PFSK-1 (cell line): ENCODE data around the gene HOXB7.

Experiments
- FOXP2 ChIP-seq: optimal IDR thresholded peaks from 2 replicates; pipeline ENCODE3; 2011; ENCODE audit warnings: borderline replicate concordance, control low read depth, inconsistent platforms; ENCODE audit not compliant: insufficient read depth; ENCODE audit errors: extremely low read length, extremely low read depth
- POLR2AphosphoS5 ChIP-seq: IDR thresholded peaks from 2 replicates; pipeline ENCODE4 v1.6.1; 2012; ENCODE audit warnings: low read depth, mild to moderate bottlenecking, control low read depth, low read length, moderate library complexity
- REST ChIP-seq, 2 experiments: IDR thresholded peaks; 2 replicates each; pipeline versions ENCODE4 v1.6.1 to v1.8.0; 2011 to 2012; ENCODE audit warnings: low read depth in 2 of 2, low read length in 2 of 2, control low read depth in 1 of 2, inconsistent platforms in 1 of 2, mild to moderate bottlenecking in 1 of 2, moderate library complexity in 1 of 2; ENCODE audit not compliant: insufficient read depth in 1 of 2
- SIN3A ChIP-seq: IDR thresholded peaks from 2 replicates; pipeline ENCODE4 v1.6.1; 2012; ENCODE audit warnings: mild to moderate bottlenecking, low read length, moderate library complexity, borderline replicate concordance; ENCODE audit not compliant: insufficient read depth
- TAF1 ChIP-seq: IDR thresholded peaks from 2 replicates; pipeline ENCODE4 v1.6.1; 2012; ENCODE audit warnings: low read length, control low read depth, borderline replicate concordance; ENCODE audit not compliant: insufficient read depth

The HOXB7 gene

DNA sequence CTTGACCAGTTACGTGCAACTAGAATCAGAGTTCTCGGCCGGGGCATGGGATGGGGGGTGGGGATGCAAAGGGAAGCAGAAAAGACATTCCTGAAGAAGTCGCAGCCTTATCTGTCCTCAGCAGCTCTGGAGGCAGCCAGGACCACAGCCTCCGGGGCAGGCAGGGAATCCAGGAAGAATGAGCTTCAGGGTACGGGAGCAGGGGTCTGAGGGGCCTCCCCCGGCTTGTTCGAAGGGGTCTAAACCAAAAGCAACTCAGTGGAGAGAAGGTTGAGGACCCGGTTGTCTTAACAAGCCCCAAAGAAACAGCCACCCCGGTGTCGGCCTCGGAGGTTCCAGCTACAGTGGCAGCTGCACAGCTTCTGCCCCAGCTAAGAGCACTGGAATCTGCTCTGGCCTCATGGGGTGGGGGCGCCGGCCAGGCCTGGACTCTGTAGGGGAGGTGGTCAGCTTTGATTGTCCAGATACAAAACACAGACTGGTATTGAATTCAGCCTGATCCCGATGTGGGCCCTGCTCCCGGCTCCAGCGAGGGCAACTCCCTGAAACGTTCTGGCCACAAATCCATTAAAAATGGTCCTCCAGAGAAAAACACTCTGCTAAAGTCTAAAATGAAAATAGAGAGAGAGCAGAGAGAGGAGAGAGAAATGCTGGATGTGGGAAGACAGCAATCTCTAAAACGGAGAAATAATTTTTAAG, 40.3 kb downstream of the HOXB7 start:
- no peak for TF ChIP-seq REST (IDR thresholded peaks at IDR 0.05; ENCODE audit: insufficient read depth in 1 of 2, low read depth in 2 of 2, low read length in 2 of 2)
- no peak for TF ChIP-seq TAF1
- TF ChIP-seq SIN3A, result no peak
- no peak for TF ChIP-seq FOXP2
- TF ChIP-seq POLR2AphosphoS5, result no peak

DNA sequence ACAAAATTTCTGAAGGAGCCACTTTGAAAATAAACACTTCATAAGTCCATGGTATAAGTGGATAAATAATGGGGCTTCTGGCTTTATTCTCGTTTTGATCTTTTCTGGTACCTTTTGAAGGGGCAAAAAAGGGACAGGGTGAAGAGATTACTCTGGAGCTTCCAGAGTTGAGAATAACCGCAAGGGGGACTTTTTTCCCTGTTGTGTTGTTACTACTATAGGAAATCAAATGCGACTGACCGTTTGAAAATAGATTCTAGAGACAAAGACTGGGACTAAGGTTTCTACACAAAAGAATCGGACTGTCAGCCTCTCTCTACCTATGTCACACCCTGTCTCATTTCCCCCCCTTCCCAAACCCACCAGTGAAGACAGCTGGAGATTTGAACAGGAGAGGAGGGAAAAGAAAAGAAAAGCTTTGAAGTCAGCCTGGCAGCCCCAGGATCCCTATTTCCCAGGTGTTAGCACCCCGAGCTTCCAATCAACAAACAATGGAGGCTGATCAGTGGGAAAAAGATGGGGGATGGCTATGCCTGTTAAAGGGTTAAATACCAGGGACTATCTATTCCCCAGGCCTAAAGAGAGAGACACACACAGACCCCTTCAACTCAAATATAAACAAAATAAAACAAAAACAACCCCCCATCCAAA, 41.0 kb downstream of the HOXB7 start:
- TF ChIP-seq REST (IDR thresholded peaks at IDR 0.05; ENCODE audit: insufficient read depth in 1 of 2, low read depth in 2 of 2, low read length in 2 of 2), result no peak
- no peak for TF ChIP-seq SIN3A
- TF ChIP-seq FOXP2, result no peak
- TF ChIP-seq POLR2AphosphoS5, result no peak
- no peak for TF ChIP-seq TAF1

GRCh38 chr17:48569240-48569582, 41.6 kb downstream of the HOXB7 start:
- TF ChIP-seq SIN3A, result no peak
- no peak for TF ChIP-seq FOXP2
- no peak for TF ChIP-seq POLR2AphosphoS5
- no peak for TF ChIP-seq TAF1
- TF ChIP-seq REST (IDR thresholded peaks at IDR 0.05; ENCODE audit: insufficient read depth in 1 of 2, low read depth in 2 of 2, low read length in 2 of 2), result no peak

DNA sequence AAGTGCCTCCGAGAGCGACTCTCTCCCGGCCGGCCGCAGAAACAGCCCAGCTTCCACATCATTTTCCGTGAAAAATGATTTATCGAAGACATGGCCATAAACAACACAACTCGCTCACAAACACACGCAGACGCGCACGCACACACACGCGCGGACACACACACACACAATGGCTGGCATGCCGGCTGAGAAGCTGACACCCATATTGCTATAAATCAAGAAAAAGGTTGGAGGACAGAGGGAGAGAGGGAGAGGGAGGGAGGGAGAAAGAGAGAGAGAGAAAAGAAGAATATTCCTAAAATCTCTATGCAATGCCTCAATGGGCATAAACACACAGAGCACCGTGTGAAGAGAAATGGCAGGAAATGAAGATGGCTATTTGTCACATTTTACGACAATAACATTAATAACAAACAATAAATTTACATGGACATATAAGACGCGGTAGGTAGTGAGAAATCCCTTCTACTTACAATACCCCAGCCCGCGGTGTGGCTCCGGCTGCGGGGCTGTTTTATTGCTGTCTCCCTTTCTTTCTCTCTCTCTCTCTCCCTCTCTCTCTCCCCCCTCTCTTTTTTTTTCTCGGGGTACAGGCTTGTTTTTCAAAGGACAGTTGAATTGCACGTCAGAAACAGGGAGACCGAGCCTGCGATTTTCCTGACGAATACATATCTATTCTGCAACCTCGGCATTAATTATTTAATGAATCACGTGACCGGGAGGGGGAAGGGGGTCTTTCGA, 42.1 kb downstream of the HOXB7 start:
- no peak for TF ChIP-seq POLR2AphosphoS5
- no peak for TF ChIP-seq REST (IDR thresholded peaks at IDR 0.05; ENCODE audit: insufficient read depth in 1 of 2, low read depth in 2 of 2, low read length in 2 of 2)
- TF ChIP-seq FOXP2, result no peak
- TF ChIP-seq TAF1, result no peak
- no peak for TF ChIP-seq SIN3A
